Keratinocyte (primary cell): ENCODE results near the gene TNFRSF4.

Experiments used
- CTCF ChIP-seq, 3 experiments: IDR thresholded peaks in 1 of 3; conservative IDR thresholded peaks in 1 of 3; optimal IDR thresholded peaks in 1 of 3; 2 replicates in 2 of 3; 3 replicates in 1 of 3; pipeline versions ENCODE3 to v1.5.1; 2011; ENCODE audit warnings: low read length in 3 of 3, mild to moderate bottlenecking in 3 of 3, moderate library complexity in 2 of 3, control low read depth in 1 of 3, inconsistent platforms in 1 of 3; ENCODE audit not compliant: insufficient read depth in 2 of 3; ENCODE audit errors: extremely low read depth in 1 of 3
- EZH2 ChIP-seq: IDR thresholded peaks from one replicate; pipeline ENCODE4 v1.6.1; 2012; ENCODE audit warnings: inconsistent platforms, mild to moderate bottlenecking, low read length, moderate library complexity

- no peak for TF ChIP-seq CTCF (optimal IDR thresholded peaks at IDR 0.05 in 1 of 3, IDR thresholded peaks at IDR 0.05 in 1 of 3, conservative IDR thresholded peaks at IDR 0.05 in 1 of 3; ENCODE audit: extremely low read depth in 1 of 3, insufficient read depth in 2 of 3, low read length in 3 of 3)
- TF ChIP-seq EZH2, result peak; percentile 43
Measured at GRCh38 chr1:1206376-1206965, 7.5 kb downstream of the TNFRSF4 start, which contains the start of gene TNFRSF18.
